Measurements from ENCODE around the gene NELL1.

The NELL1 gene

GRCh38 chr11:21614961-21615360, 945.6 kb downstream of the NELL1 start:
- DNase-seq, result no peak

GRCh38 chr11:21615955-21616371, 946.6 kb downstream of the NELL1 start:
- DNase-seq, result no peak

GRCh38 chr11:21622566-21622965, 953.2 kb downstream of the NELL1 start:
- no peak for DNase-seq

GRCh38 chr11:21622995-21623394, 953.6 kb downstream of the NELL1 start:
- DNase-seq, result no peak

All from activated naive CD4-positive, alpha-beta T cell (primary cell).